ENCODE measurements around the gene DMRTA2. TPM values are rescaled to one million over a fixed set of nuclear protein-coding genes. Genes with fewer than 3 reads are reported as not detected.

DMRTA2 gene
- polyA plus RNA-seq (ENCODE audit: insufficient read length in 4 of 4) = not detected

DNA sequence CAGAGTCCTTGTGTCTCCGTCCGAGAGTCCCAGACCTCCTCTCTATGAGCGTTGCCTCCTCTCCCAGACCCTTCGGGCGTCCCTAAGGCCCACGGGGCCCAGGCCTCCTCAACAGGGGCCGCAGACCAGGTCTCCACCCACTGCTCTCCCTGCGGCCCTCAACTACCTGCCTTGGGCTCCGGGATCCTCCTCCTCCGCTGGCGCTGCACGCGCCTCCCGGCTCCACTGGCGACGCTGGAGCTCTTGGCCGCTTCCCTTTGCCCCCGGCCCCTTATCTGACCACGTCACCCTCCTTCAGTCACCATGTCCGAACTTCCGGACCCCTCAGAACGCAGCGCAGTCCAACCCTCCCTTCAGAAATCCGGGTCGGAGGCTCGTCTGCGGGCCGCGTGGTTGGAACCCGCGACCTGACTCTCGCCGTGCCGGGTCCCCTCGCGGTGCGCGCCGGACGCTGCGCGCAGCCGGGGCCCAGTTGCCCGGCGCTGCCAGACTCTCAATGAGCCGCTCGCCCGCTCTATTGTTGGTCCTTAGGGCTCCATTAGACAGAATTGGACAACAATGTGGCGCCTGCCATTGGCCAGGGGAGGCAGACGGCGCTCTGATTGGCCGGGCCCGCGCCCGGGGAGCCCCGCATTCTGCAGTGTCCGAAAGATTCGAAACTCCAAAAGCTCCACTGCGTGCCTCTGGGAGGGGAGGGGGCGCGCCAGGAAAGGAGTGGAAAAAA lies at the start of gene DMRTA2:
Gene DMRTA2 (minus strand): TSS at position 498 of the 724 bp plus-strand sequence. CDS start 1,907 bp downstream, outside the sequence.
- DNase-seq (ENCODE audit: low read depth in 4 of 4, low spot score in 3 of 4) = no peak

DNA sequence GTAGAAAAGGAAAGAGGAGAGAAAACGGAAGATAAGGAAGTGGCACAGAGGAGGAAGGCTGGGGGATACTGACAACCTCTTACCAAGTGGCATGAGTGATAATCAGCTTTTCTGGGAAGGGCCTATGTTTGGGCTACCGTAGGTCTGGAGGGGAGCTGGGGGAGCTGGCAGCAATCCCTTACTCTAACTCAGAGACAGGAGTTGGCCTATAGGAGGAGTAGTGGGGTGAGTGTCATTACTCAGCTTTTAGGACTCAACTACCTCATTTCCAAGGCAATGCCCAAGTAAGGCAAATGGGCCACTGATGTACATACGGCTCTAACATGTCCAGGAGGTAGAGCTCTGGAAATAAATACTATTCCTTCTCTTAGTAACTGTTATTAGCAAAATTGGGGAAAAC lies 48.7 kb upstream of the DMRTA2 start:
- DNase-seq (ENCODE audit: low read depth in 4 of 4, low spot score in 3 of 4) = no peak

DNA sequence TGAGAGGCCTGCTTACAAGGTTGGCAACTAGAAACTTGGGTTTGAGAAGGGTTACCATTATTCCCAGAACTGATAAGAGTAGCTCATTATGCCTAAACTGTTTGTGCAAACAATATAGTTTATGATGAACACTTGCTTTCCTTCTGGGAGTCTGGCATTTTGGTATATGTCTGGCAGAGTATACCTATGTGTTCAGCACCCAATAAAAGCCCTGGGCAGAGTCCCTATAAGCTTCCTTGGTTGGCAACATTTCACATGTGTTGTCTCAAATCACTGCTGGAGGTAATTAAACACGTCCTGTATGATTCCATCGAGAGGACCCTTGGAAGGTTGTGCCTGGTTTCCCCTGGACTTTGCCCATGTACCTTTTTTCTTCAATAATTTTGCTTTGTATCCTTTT lies 39.7 kb upstream of the DMRTA2 start:
- DNase-seq (ENCODE audit: low read depth in 4 of 4, low spot score in 3 of 4) = no peak

DNA sequence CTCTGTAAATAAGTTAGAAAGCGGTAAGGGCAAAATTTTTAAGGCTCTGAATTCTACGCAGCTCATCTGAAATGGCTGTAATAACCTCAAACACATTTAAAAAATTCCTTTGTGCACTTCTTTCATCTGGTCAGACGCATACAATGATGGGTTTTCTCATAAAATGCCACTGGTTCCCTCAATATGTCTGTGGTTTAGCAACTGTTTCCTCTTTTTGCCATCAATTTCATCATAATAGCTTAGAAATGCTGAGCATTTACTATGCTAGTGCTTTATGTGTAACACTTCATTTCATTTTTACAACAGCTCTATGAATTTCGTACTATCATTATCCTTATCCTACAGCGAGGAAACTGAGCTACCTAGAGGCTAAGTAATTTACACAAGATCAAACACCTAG lies 35.3 kb upstream of the DMRTA2 start:
- no peak for DNase-seq (ENCODE audit: low read depth in 4 of 4, low spot score in 3 of 4)

DNA sequence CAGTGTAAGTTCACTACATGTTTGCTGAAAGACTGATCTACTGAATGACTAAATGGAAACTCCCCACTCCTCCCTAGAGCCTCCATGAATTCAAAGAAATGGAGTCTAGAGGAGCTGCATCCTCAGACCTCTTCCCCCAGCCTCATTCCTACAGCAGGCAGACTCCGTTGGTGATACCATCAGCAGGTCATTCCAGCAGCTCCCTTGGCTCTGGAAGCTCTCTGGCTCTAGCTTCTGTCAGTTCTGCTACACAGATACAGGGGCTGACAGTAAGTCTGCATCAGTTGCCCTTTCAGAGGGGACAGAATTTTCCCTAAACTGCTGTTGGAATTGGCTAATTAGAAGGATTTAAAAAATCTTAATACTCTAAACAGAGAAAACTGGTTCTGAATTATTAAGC lies 31.7 kb upstream of the DMRTA2 start:
- no peak for DNase-seq (ENCODE audit: low read depth in 4 of 4, low spot score in 3 of 4)

DNA sequence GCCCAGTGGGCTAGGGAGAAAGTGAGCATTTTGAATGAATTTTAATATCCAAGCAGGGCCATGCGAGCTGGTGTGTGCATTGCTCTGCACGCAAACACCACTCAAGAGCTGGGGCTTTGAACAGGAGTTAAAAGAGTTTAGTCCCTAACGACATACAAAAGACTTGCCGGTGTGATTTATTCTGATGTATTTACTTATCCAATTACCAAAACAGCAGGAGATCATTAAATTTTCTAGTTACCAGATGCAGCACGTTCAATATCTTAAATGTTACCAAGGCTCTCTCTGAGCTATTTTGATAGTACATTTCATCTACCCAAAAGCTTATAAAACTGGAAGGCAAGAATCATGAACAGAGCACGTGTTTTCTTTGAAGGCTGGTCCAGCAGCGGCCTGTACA lies 30.0 kb upstream of the DMRTA2 start:
- DNase-seq (ENCODE audit: low read depth in 4 of 4, low spot score in 3 of 4) = no peak

DNA sequence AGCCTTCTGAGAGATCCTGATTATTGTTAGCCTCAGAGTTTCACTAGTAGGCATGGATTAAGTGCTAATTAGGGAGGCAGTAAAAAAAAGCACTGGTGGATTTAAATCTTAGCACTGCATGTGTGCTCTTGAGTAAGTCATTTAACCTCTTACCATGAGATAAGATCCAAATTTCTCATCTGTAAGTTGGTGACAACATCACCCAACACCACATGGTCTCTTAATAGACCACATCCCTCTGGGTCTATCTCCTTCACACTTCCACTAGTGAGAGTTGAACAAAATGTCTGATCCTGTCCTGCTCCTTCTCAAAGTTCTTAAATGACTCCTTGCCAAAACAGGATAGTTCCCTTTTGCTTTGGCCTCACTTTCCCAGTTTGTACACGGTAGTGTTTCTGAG lies 29.5 kb upstream of the DMRTA2 start:
- DNase-seq (ENCODE audit: low read depth in 4 of 4, low spot score in 3 of 4) = no peak

DNA sequence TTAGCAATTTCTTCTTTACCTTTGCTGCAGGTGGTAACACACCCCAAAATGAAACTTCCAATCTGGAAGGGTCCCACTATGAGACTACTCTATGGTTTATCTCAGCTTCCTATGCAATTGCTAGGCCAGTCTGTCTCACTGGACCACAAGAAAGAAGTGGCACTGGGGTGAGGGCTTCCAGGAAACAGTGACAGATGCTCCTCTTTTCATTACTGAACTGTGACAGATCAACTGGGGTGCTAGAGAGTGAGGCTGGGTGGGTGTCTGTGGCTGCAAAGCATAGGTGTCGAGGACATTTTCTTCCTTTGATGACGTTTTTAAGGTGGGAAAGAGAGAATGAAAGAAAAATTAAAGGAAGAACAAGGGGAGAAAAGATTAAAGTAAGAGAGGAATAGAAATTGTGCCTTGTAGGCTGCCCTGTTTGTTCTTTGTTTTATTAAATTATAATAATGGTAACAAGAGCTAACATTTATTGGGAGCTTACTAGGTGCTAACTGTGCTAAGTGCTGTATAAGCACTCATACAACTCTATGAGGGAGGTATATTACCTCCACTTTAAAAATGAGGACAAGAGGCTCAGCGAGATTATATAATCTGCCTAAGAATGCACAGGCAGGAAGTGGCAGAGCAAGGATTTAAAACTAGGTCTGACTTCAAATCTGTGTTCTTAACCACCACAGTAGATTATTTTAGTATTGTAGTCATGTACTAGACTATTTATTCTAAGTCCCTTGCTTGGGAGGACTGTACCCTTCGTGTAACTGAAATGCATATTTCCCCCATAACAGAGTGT lies 27.8 kb upstream of the DMRTA2 start:
- DNase-seq (ENCODE audit: low read depth in 4 of 4, low spot score in 3 of 4) = no peak

GRCh38 chr1:50447961-50448360 lies 24.7 kb upstream of the DMRTA2 start:
- no peak for DNase-seq (ENCODE audit: low read depth in 4 of 4, low spot score in 3 of 4)

GRCh38 chr1:50441183-50441582 lies 17.9 kb upstream of the DMRTA2 start:
- DNase-seq (ENCODE audit: low read depth in 4 of 4, low spot score in 3 of 4) = no peak

- DNase-seq (ENCODE audit: low read depth in 4 of 4, low spot score in 3 of 4) = no peak
Observed at GRCh38 chr1:50438945-50439344, 15.7 kb upstream of the DMRTA2 start.

DNA sequence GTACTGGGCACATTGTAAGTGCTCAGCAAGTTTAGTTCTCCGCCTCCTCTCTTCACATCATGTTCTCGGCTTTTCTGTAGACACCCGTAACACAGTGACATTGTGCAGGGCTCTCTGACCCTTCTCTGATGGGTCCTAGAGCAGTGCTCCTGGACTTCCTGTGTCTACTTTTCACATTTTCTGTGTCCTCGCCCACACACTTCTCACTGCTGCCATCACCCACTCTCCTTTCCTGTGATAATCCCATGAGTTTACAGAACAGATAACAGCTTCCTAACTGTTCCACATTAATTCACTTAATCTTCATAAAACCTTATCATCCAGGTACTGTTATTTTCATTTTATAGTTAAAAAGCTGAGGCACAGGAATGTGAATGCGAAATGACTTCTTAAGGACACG lies 13.2 kb upstream of the DMRTA2 start:
- no peak for DNase-seq (ENCODE audit: low read depth in 4 of 4, low spot score in 3 of 4)

- DNase-seq (ENCODE audit: low read depth in 4 of 4, low spot score in 3 of 4) = no peak
Observed at GRCh38 chr1:50430010-50430405, 6.8 kb upstream of the DMRTA2 start.

- no peak for DNase-seq (ENCODE audit: low read depth in 4 of 4, low spot score in 3 of 4)
Observed at GRCh38 chr1:50427818-50428779, 4.9 kb upstream of the DMRTA2 start.

DNA sequence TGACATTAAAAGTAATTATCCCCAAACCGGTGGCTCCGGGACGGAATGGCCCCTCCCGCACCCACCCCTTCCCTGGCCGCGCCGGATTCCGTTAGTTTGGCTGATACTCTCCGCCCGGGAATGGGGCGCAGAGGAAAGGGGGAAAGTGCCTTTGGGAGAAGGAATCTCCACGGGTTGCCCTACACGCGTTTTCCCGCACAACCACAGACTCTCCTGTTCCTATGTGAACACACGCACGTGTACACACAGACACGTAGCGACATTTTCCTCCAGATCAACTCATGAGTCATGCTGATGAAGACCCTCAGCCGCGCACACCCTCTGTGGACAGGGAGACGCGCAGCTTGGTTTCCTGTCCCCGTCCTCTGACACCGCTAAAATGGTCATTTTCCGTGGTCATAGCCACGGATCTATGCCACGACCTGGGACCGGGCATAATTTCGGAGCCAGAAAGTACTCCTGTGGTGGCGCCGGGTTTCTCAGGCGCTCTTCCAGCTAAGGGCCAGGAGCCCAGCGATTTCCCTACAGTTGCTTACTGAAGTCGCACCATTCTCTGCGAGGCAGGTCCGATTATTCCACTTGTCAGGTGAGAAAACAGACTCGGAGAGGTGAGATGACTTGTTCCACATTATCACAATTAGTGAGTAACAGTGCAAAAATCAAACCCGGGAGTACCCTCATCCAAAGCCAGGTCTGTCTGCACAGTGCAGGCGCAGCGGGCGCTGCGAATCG lies 4.0 kb upstream of the DMRTA2 start:
- DNase-seq (ENCODE audit: low read depth in 4 of 4, low spot score in 3 of 4) = no peak

GRCh38 chr1:50426702-50427085 lies 3.5 kb upstream of the DMRTA2 start:
- DNase-seq (ENCODE audit: low read depth in 4 of 4, low spot score in 3 of 4) = no peak

DNA sequence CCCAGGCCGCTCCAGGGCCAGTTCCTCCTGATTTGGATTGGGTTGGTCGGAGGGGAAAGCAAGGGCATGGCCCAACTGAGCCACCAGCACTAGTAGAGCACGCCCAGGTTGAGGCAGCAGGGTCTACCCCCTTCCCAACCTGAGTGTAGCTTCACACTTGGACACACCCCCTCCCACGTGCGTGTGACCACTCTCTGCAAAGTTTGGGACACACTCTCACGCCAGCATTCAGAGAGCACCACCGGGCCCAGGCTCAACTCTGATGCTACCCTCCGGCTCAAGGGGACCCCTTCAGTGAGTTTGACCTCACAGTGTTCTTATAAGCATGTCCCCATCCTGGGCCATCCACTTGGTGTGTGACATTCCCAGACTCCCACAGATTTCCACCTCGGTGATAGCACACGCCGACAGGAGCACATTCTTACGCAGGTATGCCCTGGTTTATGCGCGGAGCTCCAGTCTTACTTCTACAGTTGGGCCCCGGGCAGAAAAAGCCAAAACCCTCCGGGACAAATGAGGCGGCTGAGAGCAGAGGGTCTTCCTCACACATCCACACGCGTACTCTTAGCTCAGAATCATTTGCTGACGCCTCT lies 3.0 kb upstream of the DMRTA2 start:
- DNase-seq (ENCODE audit: low read depth in 4 of 4, low spot score in 3 of 4) = no peak

DNA sequence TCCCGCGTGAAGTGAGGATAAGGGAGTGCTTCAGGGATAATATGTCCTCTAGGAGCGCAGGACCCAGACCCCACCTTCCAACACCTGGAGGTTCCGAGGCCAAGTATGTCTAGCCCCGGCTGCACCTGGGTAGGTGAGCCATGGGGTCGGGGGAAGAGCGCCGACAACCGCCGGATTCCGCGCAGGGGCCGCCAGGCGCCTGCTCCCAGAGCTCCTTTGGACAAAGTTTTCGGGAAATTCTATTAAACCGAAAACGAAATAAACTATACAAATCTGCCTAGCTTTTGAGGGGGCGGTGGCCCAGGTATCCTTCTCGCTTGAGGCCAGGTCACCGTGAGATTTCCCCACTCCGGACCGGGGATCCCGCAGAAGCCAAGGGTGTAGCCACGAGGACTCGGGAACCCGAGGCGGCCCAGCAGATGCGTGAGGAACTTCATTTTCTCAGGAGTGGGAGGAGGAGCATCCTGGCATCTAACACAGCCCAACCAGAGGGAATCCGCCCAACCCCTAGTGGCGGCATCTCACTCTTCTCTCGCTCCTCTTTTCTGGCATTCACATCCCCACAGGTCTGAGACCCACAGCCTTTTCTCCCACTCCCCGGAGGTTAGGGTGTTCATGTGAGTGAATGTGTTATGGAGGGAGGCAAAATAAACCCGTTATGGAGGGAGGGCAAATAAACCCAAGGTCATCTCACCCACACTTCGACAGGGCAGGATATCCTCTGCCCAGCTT lies 2.3 kb upstream of the DMRTA2 start:
- DNase-seq (ENCODE audit: low read depth in 4 of 4, low spot score in 3 of 4) = no peak

DNA sequence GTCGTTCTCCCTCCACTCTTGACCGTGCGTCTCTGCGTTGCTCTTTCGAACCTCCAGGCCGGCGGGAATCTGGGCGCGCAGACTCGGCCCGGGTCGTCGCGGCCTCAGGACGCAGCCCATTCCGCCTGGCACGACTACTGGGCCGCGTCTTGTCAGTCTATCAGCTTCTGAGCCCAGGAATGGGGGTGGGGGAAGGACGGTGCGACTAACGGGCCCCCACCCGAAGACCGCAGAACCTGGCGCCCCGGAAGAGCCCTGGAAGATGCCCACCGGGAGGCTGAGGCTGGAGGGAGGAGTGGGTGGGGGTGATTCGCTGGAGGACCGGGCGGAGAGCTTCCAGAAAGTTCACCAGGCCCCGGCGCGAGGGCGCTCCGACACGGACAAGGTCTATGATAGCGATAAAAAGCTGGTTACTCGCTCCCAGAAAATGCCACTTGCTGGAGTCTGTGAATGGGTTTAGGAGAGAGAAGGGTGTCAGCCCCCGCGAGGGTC lies 1.7 kb upstream of the DMRTA2 start:
- no peak for DNase-seq (ENCODE audit: low read depth in 4 of 4, low spot score in 3 of 4)
